Endothelial cell of umbilical vein (primary cell): ENCODE results near the gene TGFBI. TPM values are rescaled to one million over a fixed set of nuclear protein-coding genes. Genes with fewer than 3 reads are reported as not detected.

Experiments
- BruUV-seq: library from RNA; stranded (reverse); fragments of 400-500 nt; replicated peaks from 2 replicates; lab custom pipeline; 2021; lab: Mats Ljungman, UMichigan
- CTCF ChIA-PET: fragments of 300-600, 350-600 bp; sonication (Branson Sonifier 250); formaldehyde crosslinking; loops from one replicate; lab custom pipeline; 2021; ENCODE audit warnings: antibody characterized with exemption, inconsistent platforms; lab: Charles Lee
- POLR2A ChIA-PET: fragments of 300-600, 350-600 bp; sonication (Branson Sonifier 250); formaldehyde crosslinking; loops from one replicate; lab custom pipeline; 2021; ENCODE audit warnings: antibody characterized with exemption, inconsistent platforms; lab: Charles Lee
- DNase-seq: peaks from one replicate; pipeline ENCODE4 v3.0.0-alpha.2; 2011; ENCODE audit warnings: low read depth, low spot score
- FAIRE-seq: peaks from 2 replicates; lab custom pipeline; 2011; peaks lifted over from hg19 to GRCh38; lab: Jason Lieb, UNC
- H2AFZ ChIP-seq: 2 replicates; pipeline ENCODE4 v1.6.0; 2012; ENCODE audit warnings: low read depth, low read length, control low read depth, inconsistent platforms
- H3K27ac ChIP-seq: 2 replicates; pipeline ENCODE4 v1.5.1; 2011; ENCODE audit warnings: low read depth, mild to moderate bottlenecking, control low read depth, low read length, moderate library complexity; ENCODE audit not compliant: insufficient read depth
- H3K27me3 ChIP-seq, 2 experiments: 2 replicates each; pipeline versions ENCODE4 v1.6.0 to v1.6.1; 2011; ENCODE audit warnings: low read length in 2 of 2, mixed read lengths in 1 of 2; ENCODE audit not compliant: control insufficient read depth in 2 of 2, insufficient read depth in 2 of 2
- H3K36me3 ChIP-seq, 2 experiments: 2 replicates in 1 of 2; 3 replicates in 1 of 2; pipeline ENCODE4 v1.5.1; 2011; ENCODE audit warnings: low read length in 2 of 2, mild to moderate bottlenecking in 1 of 2, moderate library complexity in 1 of 2; ENCODE audit not compliant: control insufficient read depth in 2 of 2, insufficient read depth in 2 of 2; ENCODE audit errors: extremely low read depth in 1 of 2
- H3K4me1 ChIP-seq: 3 replicates; pipeline ENCODE4 v1.5.1; 2011; ENCODE audit warnings: mild to moderate bottlenecking, low read length; ENCODE audit not compliant: control insufficient read depth, insufficient read depth; ENCODE audit errors: extremely low read depth
- H3K4me2 ChIP-seq: 2 replicates; pipeline ENCODE4 v1.6.1; 2011; ENCODE audit warnings: low read length, control low read depth, mixed read lengths; ENCODE audit not compliant: insufficient read depth
- H3K4me3 ChIP-seq, 3 experiments: fragments of 200-600 bp in 1 of 3; sonication (generic), shearing (Covaris generic) in 1 of 3; replicated peaks in 1 of 3; 2 replicates each; pipeline ENCODE4 v1.5.1; 2011 to 2016; ENCODE audit warnings: control low read depth in 3 of 3, low read length in 3 of 3, mild to moderate bottlenecking in 2 of 3, inconsistent platforms in 1 of 3, low read depth in 1 of 3, moderate library complexity in 1 of 3; ENCODE audit not compliant: insufficient read depth in 1 of 3
- H3K79me2 ChIP-seq: 2 replicates; pipeline ENCODE4 v1.6.0; 2012; ENCODE audit warnings: low read length, inconsistent platforms; ENCODE audit not compliant: control insufficient read depth, insufficient read depth
- H3K9ac ChIP-seq: replicated peaks from 2 replicates; pipeline ENCODE3; 2011; ENCODE audit warnings: low read length, control low read depth; ENCODE audit not compliant: insufficient read depth; ENCODE audit errors: extremely low read depth
- H3K9me1 ChIP-seq: replicated peaks from 3 replicates; pipeline ENCODE4 v1.6.0; 2011; ENCODE audit warnings: mild to moderate bottlenecking, low read length; ENCODE audit not compliant: control insufficient read depth, insufficient read depth; ENCODE audit errors: extremely low read depth
- H3K9me3 ChIP-seq: replicated peaks from 2 replicates; pipeline ENCODE4 v1.5.1; 2012; ENCODE audit warnings: low read length, inconsistent platforms; ENCODE audit not compliant: control insufficient read depth, insufficient read depth
- H4K20me1 ChIP-seq: replicated peaks from 2 replicates; pipeline ENCODE3; 2011; ENCODE audit warnings: mild to moderate bottlenecking, low read length; ENCODE audit not compliant: control insufficient read depth, insufficient read depth; ENCODE audit errors: extremely low read depth
- EZH2 ChIP-seq: IDR thresholded peaks from 2 replicates; pipeline ENCODE4 v1.6.1; 2012; ENCODE audit warnings: borderline replicate concordance, low read depth, mild to moderate bottlenecking, moderate library complexity, low read length, inconsistent platforms; ENCODE audit not compliant: severe bottlenecking
- FOS ChIP-seq: IDR thresholded peaks from 2 replicates; pipeline ENCODE4 v1.6.1; 2011; ENCODE audit warnings: mild to moderate bottlenecking, low read length, moderate library complexity, borderline replicate concordance; ENCODE audit not compliant: insufficient read depth
- GATA2 ChIP-seq: IDR thresholded peaks from 2 replicates; pipeline ENCODE4 v1.7.0; 2011; ENCODE audit warnings: low read depth, mild to moderate bottlenecking, moderate library complexity, mixed read lengths, low read length; ENCODE audit not compliant: insufficient read length, insufficient read depth
- JUN ChIP-seq: IDR thresholded peaks from 2 replicates; pipeline ENCODE4 v1.6.1; 2011; ENCODE audit warnings: borderline replicate concordance, low read depth; ENCODE audit not compliant: insufficient read length, insufficient read depth
- MYC ChIP-seq: IDR thresholded peaks from one replicate; pipeline ENCODE4 v1.6.1; 2011; ENCODE audit warnings: mild to moderate bottlenecking, low read depth, low read length
- POLR2A ChIP-seq: IDR thresholded peaks from 2 replicates; pipeline ENCODE4 v1.6.1; 2012; ENCODE audit warnings: low read depth, mild to moderate bottlenecking, control low read depth, low read length
- POLR2AphosphoS5 ChIP-seq: IDR thresholded peaks from 2 replicates; pipeline ENCODE4 v1.6.1; 2012; ENCODE audit warnings: low read depth, mild to moderate bottlenecking, control low read depth, low read length, moderate library complexity; ENCODE audit not compliant: insufficient read depth
- dilution Hi-C: fragments of 300-500 bp; cut with MboI; formaldehyde crosslinking; loops from one replicate; pipeline ENCODE4 v1.15.0; 2019; ENCODE audit warnings: low sequenced_read_pairs; ENCODE audit not compliant: extremely low pct_ligation_motif_present
- intact Hi-C: fragments of 100-400 bp; cut with micrococcal nuclease; formaldehyde crosslinking; loops from one replicate; pipeline ENCODE4 v1.10.0; 2022
- polyA plus RNA-seq, 4 experiments: library from polyadenylated mRNA; depleted of rRNA in 3 of 4; stranded (reverse) in 3 of 4; unstranded in 1 of 4; fragments of >200 nt; gene quantifications; 2 replicates each; pipeline versions ENCODE4 v1.2.1 to v1.2.3, GENCODE V29; 2011 to 2012; ENCODE audit warnings: missing spikeins in 1 of 4
- total RNA-seq: library from RNA; stranded (reverse); gene quantifications from 2 replicates; pipeline ENCODE4 v1.2.3, GENCODE V29; 2021
- TF ChIP-seq, protein P1 (sequence below): IDR thresholded peaks from 2 replicates; pipeline ENCODE4 v1.6.1; 2011; ENCODE audit not compliant: insufficient read depth, insufficient read length
- TF ChIP-seq, protein P2 (sequence below), 2 donors: IDR thresholded peaks; 1 replicate in 1 of 2; 2 replicates in 1 of 2; pipeline ENCODE4 v1.5.1; 2011; ENCODE audit warnings: low read length in 2 of 2, mild to moderate bottlenecking in 2 of 2, moderate library complexity in 2 of 2, control low read depth in 1 of 2, inconsistent platforms in 1 of 2, low read depth in 1 of 2; ENCODE audit not compliant: insufficient read depth in 1 of 2; ENCODE audit errors: extremely low read depth in 1 of 2

TGFBI gene
- total and polyA plus RNA-seq, 2 donors (not counting 3 experiments of a cell fraction or from before 2014, with no cell fraction given): 6.5 to 18.9 TPM

- no peaks in the 10 kb centered on the region for H3K79me2 ChIP-seq
- no peak overlapping the region for H3K9ac ChIP-seq
- no peak overlapping the region for H3K27ac ChIP-seq
- H3K27me3 ChIP-seq: no peaks in the 10 kb centered on the region
- H4K20me1 ChIP-seq: no peaks in the 10 kb centered on the region
- H3K9me1 ChIP-seq: no peaks in the 10 kb centered on the region
- CTCF ChIA-PET: interaction anchor here (1.9 kb wide), 1 partner anchor 74 kb away, joined by 4 read pairs; no protein-coding TSS in a partner anchor
- H3K9me3 ChIP-seq: no peaks in the 10 kb centered on the region
- no peak for TF ChIP-seq POLR2A
- TF ChIP-seq POLR2AphosphoS5: no peak
- TF ChIP-seq GATA2: no peak
- TF ChIP-seq, protein P1, sequence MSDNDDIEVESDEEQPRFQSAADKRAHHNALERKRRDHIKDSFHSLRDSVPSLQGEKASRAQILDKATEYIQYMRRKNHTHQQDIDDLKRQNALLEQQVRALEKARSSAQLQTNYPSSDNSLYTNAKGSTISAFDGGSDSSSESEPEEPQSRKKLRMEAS: no peak
- TF ChIP-seq EZH2: no peak
- TF ChIP-seq, protein P2, sequence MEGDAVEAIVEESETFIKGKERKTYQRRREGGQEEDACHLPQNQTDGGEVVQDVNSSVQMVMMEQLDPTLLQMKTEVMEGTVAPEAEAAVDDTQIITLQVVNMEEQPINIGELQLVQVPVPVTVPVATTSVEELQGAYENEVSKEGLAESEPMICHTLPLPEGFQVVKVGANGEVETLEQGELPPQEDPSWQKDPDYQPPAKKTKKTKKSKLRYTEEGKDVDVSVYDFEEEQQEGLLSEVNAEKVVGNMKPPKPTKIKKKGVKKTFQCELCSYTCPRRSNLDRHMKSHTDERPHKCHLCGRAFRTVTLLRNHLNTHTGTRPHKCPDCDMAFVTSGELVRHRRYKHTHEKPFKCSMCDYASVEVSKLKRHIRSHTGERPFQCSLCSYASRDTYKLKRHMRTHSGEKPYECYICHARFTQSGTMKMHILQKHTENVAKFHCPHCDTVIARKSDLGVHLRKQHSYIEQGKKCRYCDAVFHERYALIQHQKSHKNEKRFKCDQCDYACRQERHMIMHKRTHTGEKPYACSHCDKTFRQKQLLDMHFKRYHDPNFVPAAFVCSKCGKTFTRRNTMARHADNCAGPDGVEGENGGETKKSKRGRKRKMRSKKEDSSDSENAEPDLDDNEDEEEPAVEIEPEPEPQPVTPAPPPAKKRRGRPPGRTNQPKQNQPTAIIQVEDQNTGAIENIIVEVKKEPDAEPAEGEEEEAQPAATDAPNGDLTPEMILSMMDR (IDR thresholded peaks at IDR 0.05; ENCODE audit: extremely low read depth in 1 of 2, insufficient read depth in 1 of 2, low read depth in 1 of 2, low read length in 2 of 2): no peak
- no peak for TF ChIP-seq MYC
- no peak for TF ChIP-seq FOS
- TF ChIP-seq JUN: no peak
- no peak overlapping the region for H3K4me2 ChIP-seq
- no TSS peak for BruUV-seq
- H3K4me1 ChIP-seq: peaks cover 25% of the 10 kb centered on the region
- dilution Hi-C loops: no loop called here
- no peak for DNase-seq
- intact Hi-C loops: no loop called here
- no peak for FAIRE-seq
- POLR2A ChIA-PET: no interaction called here
- H2AFZ ChIP-seq: no peak overlapping the region
- no peaks in the 10 kb centered on the region for H3K36me3 ChIP-seq
- no peak overlapping the region for H3K4me3 ChIP-seq
Observed at GRCh38 chr5:136051486-136052220, 22.9 kb downstream of the TGFBI start.
